HCT116 (cell line): ENCODE data around the gene SEMA4D.

Experiments
- EGR1 ChIP-seq: IDR thresholded peaks from 2 replicates; pipeline ENCODE4 v1.6.1; 2012; ENCODE audit warnings: low read depth
- ELF1 ChIP-seq: IDR thresholded peaks from 2 replicates; pipeline ENCODE4 v1.6.1; 2012; ENCODE audit warnings: low read depth, borderline replicate concordance
- FOSL1 ChIP-seq: IDR thresholded peaks from 2 replicates; pipeline ENCODE4 v1.6.1; 2012; ENCODE audit warnings: low read depth
- POLR2A ChIP-seq: IDR thresholded peaks from 2 replicates; pipeline ENCODE4 v1.7.0; 2011; ENCODE audit warnings: borderline replicate concordance; ENCODE audit not compliant: insufficient read depth, insufficient read length; ENCODE audit errors: extremely low read depth
- REST ChIP-seq: IDR thresholded peaks from 2 replicates; pipeline ENCODE4 v1.6.1; 2012; ENCODE audit warnings: low read depth
- TF ChIP-seq, protein P1 (sequence below), 3 experiments: fragments of 200-600 bp in 1 of 3; sonication (generic) in 1 of 3; IDR thresholded peaks in 2 of 3; conservative IDR thresholded peaks in 1 of 3; 2 replicates each; pipeline ENCODE4 v1.5.1; 2012 to 2017; ENCODE audit warnings: low read depth in 2 of 3, low read length in 2 of 3, antibody characterized with exemption in 1 of 3, borderline replicate concordance in 1 of 3, control low read depth in 1 of 3, mild to moderate bottlenecking in 1 of 3, mixed read lengths in 1 of 3, mixed run types in 1 of 3, moderate library complexity in 1 of 3; ENCODE audit not compliant: insufficient read depth in 1 of 3

- TF ChIP-seq, protein P1, sequence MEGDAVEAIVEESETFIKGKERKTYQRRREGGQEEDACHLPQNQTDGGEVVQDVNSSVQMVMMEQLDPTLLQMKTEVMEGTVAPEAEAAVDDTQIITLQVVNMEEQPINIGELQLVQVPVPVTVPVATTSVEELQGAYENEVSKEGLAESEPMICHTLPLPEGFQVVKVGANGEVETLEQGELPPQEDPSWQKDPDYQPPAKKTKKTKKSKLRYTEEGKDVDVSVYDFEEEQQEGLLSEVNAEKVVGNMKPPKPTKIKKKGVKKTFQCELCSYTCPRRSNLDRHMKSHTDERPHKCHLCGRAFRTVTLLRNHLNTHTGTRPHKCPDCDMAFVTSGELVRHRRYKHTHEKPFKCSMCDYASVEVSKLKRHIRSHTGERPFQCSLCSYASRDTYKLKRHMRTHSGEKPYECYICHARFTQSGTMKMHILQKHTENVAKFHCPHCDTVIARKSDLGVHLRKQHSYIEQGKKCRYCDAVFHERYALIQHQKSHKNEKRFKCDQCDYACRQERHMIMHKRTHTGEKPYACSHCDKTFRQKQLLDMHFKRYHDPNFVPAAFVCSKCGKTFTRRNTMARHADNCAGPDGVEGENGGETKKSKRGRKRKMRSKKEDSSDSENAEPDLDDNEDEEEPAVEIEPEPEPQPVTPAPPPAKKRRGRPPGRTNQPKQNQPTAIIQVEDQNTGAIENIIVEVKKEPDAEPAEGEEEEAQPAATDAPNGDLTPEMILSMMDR (IDR thresholded peaks at IDR 0.05 in 2 of 3, conservative IDR thresholded peaks at IDR 0.05 in 1 of 3; ENCODE audit: borderline replicate concordance in 1 of 3, insufficient read depth in 1 of 3, low read depth in 2 of 3, low read length in 2 of 3): no peak
- TF ChIP-seq POLR2A (no peak), ELF1 (no peak), REST (no peak), FOSL1 (no peak), EGR1 (no peak)
Measured at GRCh38 chr9:89513837-89514236, 15.9 kb upstream of the SEMA4D start.
